Mesothelial cell of epicardium (in vitro differentiated cells): ENCODE data around the gene DNAH5. TPM values are rescaled to one million over a fixed set of nuclear protein-coding genes. Genes with fewer than 3 reads are reported as not detected.

Experiments used
- DNase-seq, 2 experiments: peaks; one replicate each; pipeline ENCODE4 v3.0.0; 2021; ENCODE audit warnings: low spot score in 2 of 2; ENCODE audit not compliant: unreplicated experiment in 2 of 2
- H3K27ac Mint-ChIP-seq: 2 replicates; pipeline ENCODE4 v1.8.0; 2021; ENCODE audit warnings: mixed read lengths
- H3K27me3 Mint-ChIP-seq: 2 replicates; pipeline ENCODE4 v1.8.0; 2021; ENCODE audit warnings: low read depth, mixed read lengths
- H3K36me3 Mint-ChIP-seq: 2 replicates; pipeline ENCODE4 v1.8.0; 2021; ENCODE audit warnings: mixed read lengths
- H3K4me1 Mint-ChIP-seq: 2 replicates; pipeline ENCODE4 v1.8.0; 2021; ENCODE audit warnings: mixed read lengths
- H3K4me3 Mint-ChIP-seq: 2 replicates; pipeline ENCODE4 v1.8.0; 2021; ENCODE audit warnings: mild to moderate bottlenecking, moderate library complexity, mixed read lengths
- H3K9me3 Mint-ChIP-seq: 2 replicates; pipeline ENCODE4 v1.8.0; 2021; ENCODE audit warnings: mixed read lengths
- total RNA-seq: library from RNA; stranded (reverse); gene quantifications from 3 replicates; pipeline ENCODE4 v1.2.1, GENCODE V29; 2021
- TF ChIP-seq, protein P1 (sequence below): fragments of 200-600 bp; sonication (generic); IDR thresholded peaks from one replicate; pipeline ENCODE4 v1.5.0; 2021; ENCODE audit warnings: antibody characterized with exemption; ENCODE audit not compliant: unreplicated experiment

DNAH5 gene
- total RNA-seq, 1 donor from 2014 or later = 0.54 TPM

DNA sequence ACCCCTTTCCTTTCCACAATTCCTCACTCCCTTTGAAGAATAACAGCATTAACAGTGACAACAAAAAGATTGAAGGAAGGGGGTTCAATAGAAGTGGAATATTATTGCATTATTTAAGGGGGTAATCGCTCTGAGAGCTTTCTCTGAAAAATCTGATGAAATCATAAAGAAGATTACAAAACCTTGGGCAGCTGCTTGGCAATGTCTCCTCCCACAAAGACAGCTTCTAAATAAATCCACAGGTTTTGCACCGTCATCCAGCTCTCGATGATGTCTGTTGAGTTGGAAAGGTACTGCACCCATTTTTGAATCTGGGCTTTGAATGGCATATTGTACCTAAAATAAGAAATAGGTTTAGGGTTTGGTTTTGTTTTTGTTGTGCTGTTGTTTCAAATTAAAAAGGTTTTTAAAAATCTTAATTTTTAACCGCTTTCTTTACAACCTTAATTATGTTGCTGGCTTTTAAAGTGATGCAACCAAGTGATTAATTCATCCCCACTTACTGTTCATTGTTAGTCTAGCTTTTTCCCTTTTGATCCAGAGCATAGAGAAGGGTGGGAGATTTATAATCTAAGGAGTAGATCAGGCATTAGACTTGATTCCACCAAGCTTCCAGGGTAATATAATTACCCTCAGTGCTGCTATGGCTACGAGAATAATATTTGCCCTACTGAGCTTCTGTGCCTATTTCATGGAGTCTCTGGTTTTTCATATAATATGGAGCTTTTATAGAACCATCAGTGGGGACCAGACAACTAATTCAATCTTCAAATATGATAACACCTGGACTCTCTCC, 85.0 kb downstream of the DNAH5 start:
- no peak for DNase-seq
- H3K27me3 Mint-ChIP-seq = no peaks in the 10 kb centered on the region
- H3K36me3 Mint-ChIP-seq = no peaks in the 10 kb centered on the region
- no peak overlapping the region for H3K4me3 Mint-ChIP-seq
- H3K27ac Mint-ChIP-seq = no peak overlapping the region
- TF ChIP-seq, protein P1, sequence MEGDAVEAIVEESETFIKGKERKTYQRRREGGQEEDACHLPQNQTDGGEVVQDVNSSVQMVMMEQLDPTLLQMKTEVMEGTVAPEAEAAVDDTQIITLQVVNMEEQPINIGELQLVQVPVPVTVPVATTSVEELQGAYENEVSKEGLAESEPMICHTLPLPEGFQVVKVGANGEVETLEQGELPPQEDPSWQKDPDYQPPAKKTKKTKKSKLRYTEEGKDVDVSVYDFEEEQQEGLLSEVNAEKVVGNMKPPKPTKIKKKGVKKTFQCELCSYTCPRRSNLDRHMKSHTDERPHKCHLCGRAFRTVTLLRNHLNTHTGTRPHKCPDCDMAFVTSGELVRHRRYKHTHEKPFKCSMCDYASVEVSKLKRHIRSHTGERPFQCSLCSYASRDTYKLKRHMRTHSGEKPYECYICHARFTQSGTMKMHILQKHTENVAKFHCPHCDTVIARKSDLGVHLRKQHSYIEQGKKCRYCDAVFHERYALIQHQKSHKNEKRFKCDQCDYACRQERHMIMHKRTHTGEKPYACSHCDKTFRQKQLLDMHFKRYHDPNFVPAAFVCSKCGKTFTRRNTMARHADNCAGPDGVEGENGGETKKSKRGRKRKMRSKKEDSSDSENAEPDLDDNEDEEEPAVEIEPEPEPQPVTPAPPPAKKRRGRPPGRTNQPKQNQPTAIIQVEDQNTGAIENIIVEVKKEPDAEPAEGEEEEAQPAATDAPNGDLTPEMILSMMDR = no peak
- H3K9me3 Mint-ChIP-seq = peaks cover 18% of the 10 kb centered on the region
- no peaks in the 10 kb centered on the region for H3K4me1 Mint-ChIP-seq

DNA sequence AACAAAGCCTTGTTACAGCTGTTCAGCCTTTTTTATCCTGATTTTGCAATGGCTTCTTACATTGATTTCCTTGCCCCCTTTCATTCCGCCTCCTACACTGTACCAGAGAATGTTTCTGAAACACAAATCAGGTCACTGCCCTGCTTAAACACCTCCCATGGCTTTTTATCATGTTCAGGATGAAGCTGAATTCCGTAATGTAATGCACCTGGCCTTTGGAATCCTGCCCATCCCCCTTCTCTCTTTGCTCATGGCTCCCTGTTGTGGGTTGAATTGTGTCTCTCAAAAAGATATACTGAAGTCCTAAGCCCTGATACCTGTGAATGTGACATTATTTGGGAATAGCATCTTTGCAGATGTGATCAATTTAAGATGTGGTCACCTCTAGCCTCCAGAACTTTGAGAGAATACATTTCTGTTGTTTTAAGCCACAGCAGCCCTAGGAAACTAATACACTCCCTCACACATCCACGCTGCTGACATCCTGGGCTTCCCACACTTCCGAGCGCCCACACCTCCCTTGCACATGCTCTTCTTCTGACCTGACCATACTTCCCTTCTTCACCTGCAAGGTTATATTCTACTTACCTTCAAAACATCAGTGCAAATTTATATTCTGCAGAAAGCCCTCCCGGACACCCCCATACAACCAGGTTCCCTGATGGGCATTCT, 101.2 kb downstream of the DNAH5 start:
- TF ChIP-seq, protein P1 = no peak
- Mint-ChIP-seq H3K9me3 (no peaks in the 10 kb centered on the region), H3K36me3 (no peaks in the 10 kb centered on the region), H3K27me3 (peaks cover 6% of the 10 kb centered on the region), H3K4me3 (no peak overlapping the region), H3K27ac (no peak overlapping the region), H3K4me1 (no peaks in the 10 kb centered on the region)
- DNase-seq = no peak

DNA sequence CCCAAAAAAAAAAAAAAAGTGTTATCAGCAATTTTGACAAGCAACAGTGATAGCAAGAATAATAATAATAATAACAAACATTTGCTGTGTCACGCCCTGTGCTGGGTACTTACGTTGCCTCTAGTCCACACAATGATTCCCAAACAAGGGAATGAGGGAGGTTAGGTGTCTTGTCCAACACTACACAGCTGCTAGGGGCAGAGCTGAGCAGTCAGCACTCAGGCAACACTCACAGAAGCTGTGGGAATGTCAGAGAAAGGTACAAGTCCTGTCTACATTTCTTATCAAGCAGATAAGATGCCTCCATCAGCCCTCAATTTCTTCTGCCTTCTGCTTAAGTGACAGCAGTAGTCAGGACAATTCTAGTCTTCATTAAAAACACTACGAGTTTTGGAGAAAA, 111.0 kb downstream of the DNAH5 start:
- H3K36me3 Mint-ChIP-seq = no peaks in the 10 kb centered on the region
- peaks cover 14% of the 10 kb centered on the region for H3K27me3 Mint-ChIP-seq
- DNase-seq = no peak
- H3K4me3 Mint-ChIP-seq = no peak overlapping the region
- H3K27ac Mint-ChIP-seq = no peak overlapping the region
- TF ChIP-seq, protein P1 = no peak
- H3K4me1 Mint-ChIP-seq = no peaks in the 10 kb centered on the region
- no peaks in the 10 kb centered on the region for H3K9me3 Mint-ChIP-seq

DNA sequence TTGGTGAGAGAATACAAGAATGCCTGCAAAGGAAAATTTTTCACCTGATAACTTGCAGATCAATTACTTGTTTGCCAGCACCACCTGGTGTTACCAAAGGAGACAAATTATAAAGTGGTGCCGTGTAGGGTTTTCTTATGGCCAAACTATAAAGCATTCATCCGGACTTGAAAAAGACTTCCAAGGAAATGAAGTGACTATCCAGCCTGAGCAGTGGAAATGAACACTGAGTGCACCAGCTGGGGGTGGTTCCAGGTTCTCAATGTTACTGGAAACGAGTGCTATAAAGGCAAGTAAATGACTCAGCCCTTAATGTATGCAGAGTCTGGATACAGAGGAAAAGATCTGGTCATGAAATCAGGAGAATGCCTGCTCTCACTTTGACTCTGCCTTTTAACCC, 113.1 kb downstream of the DNAH5 start:
- H3K4me3 Mint-ChIP-seq = no peak overlapping the region
- TF ChIP-seq, protein P1 = no peak
- H3K27ac Mint-ChIP-seq = no peak overlapping the region
- peaks cover 10% of the 10 kb centered on the region for H3K27me3 Mint-ChIP-seq
- no peak for DNase-seq
- H3K4me1 Mint-ChIP-seq = no peaks in the 10 kb centered on the region
- H3K9me3 Mint-ChIP-seq = peaks cover 11% of the 10 kb centered on the region
- H3K36me3 Mint-ChIP-seq = no peaks in the 10 kb centered on the region

DNA sequence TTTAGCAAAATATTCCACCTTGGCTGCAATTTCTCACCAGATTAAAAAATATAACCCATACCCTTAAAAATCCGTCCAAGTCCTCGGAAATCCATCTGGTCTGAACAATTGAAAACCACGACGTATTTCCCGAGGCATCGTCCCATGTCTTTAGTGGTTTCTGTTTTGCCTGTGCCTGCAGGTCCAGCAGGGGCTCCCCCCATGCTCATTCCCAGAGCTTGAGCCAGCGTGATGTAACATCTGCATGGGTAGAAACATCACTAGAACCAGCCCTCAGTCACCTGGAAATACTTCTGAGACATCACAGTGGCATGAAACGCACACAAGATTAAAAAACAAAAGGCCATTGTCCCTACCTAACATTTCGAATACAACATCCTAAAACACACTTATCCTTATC, 114.0 kb downstream of the DNAH5 start:
- no peak overlapping the region for H3K27ac Mint-ChIP-seq
- peaks cover 11% of the 10 kb centered on the region for H3K9me3 Mint-ChIP-seq
- TF ChIP-seq, protein P1 = no peak
- H3K36me3 Mint-ChIP-seq = no peaks in the 10 kb centered on the region
- peaks cover 5% of the 10 kb centered on the region for H3K27me3 Mint-ChIP-seq
- no peak for DNase-seq
- H3K4me3 Mint-ChIP-seq = no peak overlapping the region
- H3K4me1 Mint-ChIP-seq = no peaks in the 10 kb centered on the region
